ENCODE measurements around the gene NFRKB. TPM values are rescaled to one million over a fixed set of nuclear protein-coding genes. Genes with fewer than 3 reads are reported as not detected.

The NFRKB gene
- total and polyA plus RNA-seq, 2 donors (not counting 3 experiments of a cell fraction or from before 2014, with no cell fraction given), result 21.7 to 30.6 TPM

DNA sequence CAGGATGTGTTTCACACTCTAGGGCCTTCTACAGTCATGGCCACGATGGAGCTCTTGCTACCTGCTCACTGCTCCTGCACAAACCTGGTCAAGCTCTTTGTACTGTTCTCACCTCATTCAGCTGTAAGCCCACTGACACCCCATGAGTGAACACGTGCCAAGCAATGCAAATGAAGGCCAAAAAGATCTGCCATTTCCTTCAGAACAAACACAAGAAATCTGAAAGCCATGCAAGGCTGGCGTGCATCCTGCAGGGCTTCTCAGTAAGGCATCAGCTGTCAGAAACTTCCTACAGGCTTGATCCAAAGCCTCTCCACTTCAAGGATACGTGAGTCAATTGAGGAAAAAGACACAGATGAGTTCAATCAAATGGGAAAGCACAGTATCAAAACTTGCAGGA, 44.1 kb upstream of the NFRKB start:
- no peak overlapping the region for H3K4me2 ChIP-seq (ENCODE audit: insufficient read depth, low read length)
- H3K27me3 ChIP-seq (ENCODE audit: control insufficient read depth in 2 of 2, insufficient read depth in 2 of 2, low read length in 2 of 2), result no peaks in the 10 kb centered on the region
- no peak overlapping the region for H2AFZ ChIP-seq (ENCODE audit: low read depth, low read length)
- ChIA-PET CTCF (interaction anchor here (1.2 to 2.7 kb wide), 6 partner anchors 10 to 192 kb away, joined by 4 to 17 read pairs (median 5); no protein-coding TSS in a partner anchor), POLR2A (no interaction called here)
- no peak for DNase-seq (ENCODE audit: low read depth, low spot score)
- H3K9me3 ChIP-seq (replicated peaks; ENCODE audit: control insufficient read depth, insufficient read depth, low read length), result no peaks in the 10 kb centered on the region
- no TSS peak for BruUV-seq (replicated peaks)
- FAIRE-seq, result no peak
- intact Hi-C loops (cut with micrococcal nuclease) (loop anchor here (1.0 kb wide), 1 partner anchor 45 kb away; no protein-coding TSS in a partner anchor), dilution Hi-C loops (cut with MboI; ENCODE audit: extremely low pct_ligation_motif_present, low sequenced_read_pairs) (no loop called here)
- H3K4me3 ChIP-seq (replicated peaks in 1 of 3; ENCODE audit: insufficient read depth in 1 of 3, low read depth in 1 of 3, low read length in 3 of 3), result no peak overlapping the region
- H4K20me1 ChIP-seq (replicated peaks; ENCODE audit: control insufficient read depth, extremely low read depth, insufficient read depth, low read length), result no peaks in the 10 kb centered on the region
- H3K4me1 ChIP-seq (ENCODE audit: control insufficient read depth, extremely low read depth, insufficient read depth, low read length), result no peaks in the 10 kb centered on the region
- no peak overlapping the region for H3K27ac ChIP-seq (ENCODE audit: insufficient read depth, low read depth, low read length)
- H3K36me3 ChIP-seq (ENCODE audit: control insufficient read depth in 2 of 2, extremely low read depth in 1 of 2, insufficient read depth in 2 of 2, low read length in 2 of 2), result peaks cover 0 to 5% of the 10 kb centered on the region in 2 experiments
- TF ChIP-seq POLR2A (IDR thresholded peaks at IDR 0.05; ENCODE audit: low read depth, low read length) (no peak), JUN (IDR thresholded peaks at IDR 0.05; ENCODE audit: borderline replicate concordance, insufficient read depth, insufficient read length, low read depth) (no peak), GATA2 (IDR thresholded peaks at IDR 0.05; ENCODE audit: insufficient read depth, insufficient read length, low read depth, low read length) (no peak), POLR2AphosphoS5 (IDR thresholded peaks at IDR 0.05; ENCODE audit: insufficient read depth, low read depth, low read length) (no peak), FOS (IDR thresholded peaks at IDR 0.05; ENCODE audit: borderline replicate concordance, insufficient read depth, low read length) (no peak), MYC (IDR thresholded peaks at IDR 0.05; ENCODE audit: low read depth, low read length) (no peak), EZH2 (IDR thresholded peaks at IDR 0.05; ENCODE audit: borderline replicate concordance, low read depth, low read length, severe bottlenecking) (no peak)
- TF ChIP-seq, protein P1, sequence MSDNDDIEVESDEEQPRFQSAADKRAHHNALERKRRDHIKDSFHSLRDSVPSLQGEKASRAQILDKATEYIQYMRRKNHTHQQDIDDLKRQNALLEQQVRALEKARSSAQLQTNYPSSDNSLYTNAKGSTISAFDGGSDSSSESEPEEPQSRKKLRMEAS (IDR thresholded peaks at IDR 0.05; ENCODE audit: insufficient read depth, insufficient read length), result no peak
- H3K9me1 ChIP-seq (replicated peaks; ENCODE audit: control insufficient read depth, extremely low read depth, insufficient read depth, low read length), result no peaks in the 10 kb centered on the region
- no peaks in the 10 kb centered on the region for H3K79me2 ChIP-seq (ENCODE audit: control insufficient read depth, insufficient read depth, low read length)
- H3K9ac ChIP-seq (replicated peaks; ENCODE audit: extremely low read depth, insufficient read depth, low read length), result no peak overlapping the region

DNA sequence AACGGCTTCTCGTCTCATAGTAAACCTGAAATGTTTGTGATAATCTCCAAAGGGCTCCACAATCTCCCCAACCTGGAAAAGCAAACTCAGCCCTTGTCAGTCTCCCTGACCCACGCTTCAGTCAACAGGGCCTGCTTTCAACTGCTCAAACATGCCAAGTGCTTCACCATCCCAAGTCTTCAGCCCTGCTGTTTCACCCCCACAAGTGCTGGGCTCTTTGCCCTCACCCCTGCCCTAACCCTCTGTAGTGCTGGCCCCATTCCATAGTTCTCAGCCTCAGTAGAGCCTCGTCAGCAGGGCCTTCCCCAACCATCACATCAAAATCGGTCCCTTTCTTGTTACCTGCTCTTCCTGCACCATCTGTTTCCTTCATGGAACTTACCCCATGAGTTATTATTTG, 43.4 kb upstream of the NFRKB start:
- dilution Hi-C loops (cut with MboI; ENCODE audit: extremely low pct_ligation_motif_present, low sequenced_read_pairs), result no loop called here
- FAIRE-seq, result no peak
- TF ChIP-seq, protein P2, sequence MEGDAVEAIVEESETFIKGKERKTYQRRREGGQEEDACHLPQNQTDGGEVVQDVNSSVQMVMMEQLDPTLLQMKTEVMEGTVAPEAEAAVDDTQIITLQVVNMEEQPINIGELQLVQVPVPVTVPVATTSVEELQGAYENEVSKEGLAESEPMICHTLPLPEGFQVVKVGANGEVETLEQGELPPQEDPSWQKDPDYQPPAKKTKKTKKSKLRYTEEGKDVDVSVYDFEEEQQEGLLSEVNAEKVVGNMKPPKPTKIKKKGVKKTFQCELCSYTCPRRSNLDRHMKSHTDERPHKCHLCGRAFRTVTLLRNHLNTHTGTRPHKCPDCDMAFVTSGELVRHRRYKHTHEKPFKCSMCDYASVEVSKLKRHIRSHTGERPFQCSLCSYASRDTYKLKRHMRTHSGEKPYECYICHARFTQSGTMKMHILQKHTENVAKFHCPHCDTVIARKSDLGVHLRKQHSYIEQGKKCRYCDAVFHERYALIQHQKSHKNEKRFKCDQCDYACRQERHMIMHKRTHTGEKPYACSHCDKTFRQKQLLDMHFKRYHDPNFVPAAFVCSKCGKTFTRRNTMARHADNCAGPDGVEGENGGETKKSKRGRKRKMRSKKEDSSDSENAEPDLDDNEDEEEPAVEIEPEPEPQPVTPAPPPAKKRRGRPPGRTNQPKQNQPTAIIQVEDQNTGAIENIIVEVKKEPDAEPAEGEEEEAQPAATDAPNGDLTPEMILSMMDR (IDR thresholded peaks at IDR 0.05; ENCODE audit: extremely low read depth in 1 of 2, insufficient read depth in 1 of 2, low read depth in 1 of 2, low read length in 2 of 2), result no peak
- TF ChIP-seq GATA2 (IDR thresholded peaks at IDR 0.05; ENCODE audit: insufficient read depth, insufficient read length, low read depth, low read length), result no peak
- ChIA-PET CTCF (interaction anchor here (1.5 to 2.7 kb wide), 2 partner anchors 9 to 193 kb away, joined by 5 to 17 read pairs; no protein-coding TSS in a partner anchor), POLR2A (no interaction called here)
- Histone ChIP-seq H3K4me3 (replicated peaks in 1 of 3; ENCODE audit: insufficient read depth in 1 of 3, low read depth in 1 of 3, low read length in 3 of 3) (no peak overlapping the region), H3K27ac (ENCODE audit: insufficient read depth, low read depth, low read length) (no peak overlapping the region), H2AFZ (ENCODE audit: low read depth, low read length) (no peak overlapping the region), H3K9me1 (replicated peaks; ENCODE audit: control insufficient read depth, extremely low read depth, insufficient read depth, low read length) (no peaks in the 10 kb centered on the region), H3K36me3 (ENCODE audit: control insufficient read depth in 2 of 2, extremely low read depth in 1 of 2, insufficient read depth in 2 of 2, low read length in 2 of 2) (peaks cover 3 to 5% of the 10 kb centered on the region in 2 experiments), H4K20me1 (replicated peaks; ENCODE audit: control insufficient read depth, extremely low read depth, insufficient read depth, low read length) (no peaks in the 10 kb centered on the region), H3K27me3 (ENCODE audit: control insufficient read depth in 2 of 2, insufficient read depth in 2 of 2, low read length in 2 of 2) (no peaks in the 10 kb centered on the region), H3K9me3 (replicated peaks; ENCODE audit: control insufficient read depth, insufficient read depth, low read length) (no peaks in the 10 kb centered on the region), H3K4me2 (ENCODE audit: insufficient read depth, low read length) (no peak overlapping the region), H3K9ac (replicated peaks; ENCODE audit: extremely low read depth, insufficient read depth, low read length) (no peak overlapping the region), H3K79me2 (ENCODE audit: control insufficient read depth, insufficient read depth, low read length) (no peaks in the 10 kb centered on the region), H3K4me1 (ENCODE audit: control insufficient read depth, extremely low read depth, insufficient read depth, low read length) (no peaks in the 10 kb centered on the region)
- BruUV-seq (replicated peaks), result no TSS peak
- intact Hi-C loops (cut with micrococcal nuclease), result loop anchor here (1.0 kb wide), 1 partner anchor 46 kb away; no protein-coding TSS in a partner anchor
- DNase-seq (ENCODE audit: low read depth, low spot score), result no peak
